ENCODE results near the gene KLK8.

DNA sequence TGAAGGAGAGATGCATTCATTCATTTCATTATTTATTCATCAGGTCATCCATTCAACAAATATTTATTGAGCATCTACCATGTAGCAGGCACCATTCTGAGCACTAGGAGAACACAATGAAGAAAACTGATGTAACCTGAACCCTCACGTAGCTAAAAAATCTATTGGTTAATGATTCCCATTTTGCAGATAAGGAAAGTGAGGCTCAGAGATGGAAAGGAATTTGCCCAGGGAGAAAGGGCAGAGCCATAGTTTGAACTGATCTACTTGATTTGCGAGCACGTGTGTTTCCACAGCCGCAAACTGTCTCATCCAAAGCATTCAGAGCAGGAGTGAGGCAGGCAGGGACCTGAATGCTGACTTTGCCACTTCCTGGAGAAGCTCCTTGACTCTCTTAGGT, 2.7 kb downstream of the KLK8 start:
- TF ChIP-seq, protein P1, sequence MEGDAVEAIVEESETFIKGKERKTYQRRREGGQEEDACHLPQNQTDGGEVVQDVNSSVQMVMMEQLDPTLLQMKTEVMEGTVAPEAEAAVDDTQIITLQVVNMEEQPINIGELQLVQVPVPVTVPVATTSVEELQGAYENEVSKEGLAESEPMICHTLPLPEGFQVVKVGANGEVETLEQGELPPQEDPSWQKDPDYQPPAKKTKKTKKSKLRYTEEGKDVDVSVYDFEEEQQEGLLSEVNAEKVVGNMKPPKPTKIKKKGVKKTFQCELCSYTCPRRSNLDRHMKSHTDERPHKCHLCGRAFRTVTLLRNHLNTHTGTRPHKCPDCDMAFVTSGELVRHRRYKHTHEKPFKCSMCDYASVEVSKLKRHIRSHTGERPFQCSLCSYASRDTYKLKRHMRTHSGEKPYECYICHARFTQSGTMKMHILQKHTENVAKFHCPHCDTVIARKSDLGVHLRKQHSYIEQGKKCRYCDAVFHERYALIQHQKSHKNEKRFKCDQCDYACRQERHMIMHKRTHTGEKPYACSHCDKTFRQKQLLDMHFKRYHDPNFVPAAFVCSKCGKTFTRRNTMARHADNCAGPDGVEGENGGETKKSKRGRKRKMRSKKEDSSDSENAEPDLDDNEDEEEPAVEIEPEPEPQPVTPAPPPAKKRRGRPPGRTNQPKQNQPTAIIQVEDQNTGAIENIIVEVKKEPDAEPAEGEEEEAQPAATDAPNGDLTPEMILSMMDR (IDR thresholded peaks at IDR 0.05), result no peak
- TF ChIP-seq POLR2A (IDR thresholded peaks at IDR 0.05), result no peak

All from esophagus squamous epithelium (tissue), 4 donors.